Ishikawa (cell line): Measurements from ENCODE around the gene MOB3C.

Source experiments
- CREB1 ChIP-seq: IDR thresholded peaks from 2 replicates; pipeline ENCODE4 v1.6.1; 2012; ENCODE audit warnings: low read depth
- EP300 ChIP-seq: IDR thresholded peaks from 2 replicates; pipeline ENCODE4 v1.6.1; 2012; ENCODE audit warnings: borderline replicate concordance
- NFIC ChIP-seq: IDR thresholded peaks from 2 replicates; pipeline ENCODE4 v1.6.1; 2012
- RAD21 ChIP-seq: IDR thresholded peaks from 2 replicates; pipeline ENCODE4 v1.6.1; 2012; ENCODE audit warnings: low read depth
- TAF1 ChIP-seq: IDR thresholded peaks from 2 replicates; pipeline ENCODE4 v1.6.1; 2012; ENCODE audit warnings: low read depth, mild to moderate bottlenecking
- TEAD4 ChIP-seq: IDR thresholded peaks from 2 replicates; pipeline ENCODE4 v1.6.1; 2012
- YY1 ChIP-seq: IDR thresholded peaks from 2 replicates; pipeline ENCODE4 v1.6.1; 2012; ENCODE audit warnings: low read depth
- TF ChIP-seq, protein P1 (sequence below): IDR thresholded peaks from 2 replicates; pipeline ENCODE4 v1.6.1; 2012; ENCODE audit warnings: low read depth, mild to moderate bottlenecking

DNA sequence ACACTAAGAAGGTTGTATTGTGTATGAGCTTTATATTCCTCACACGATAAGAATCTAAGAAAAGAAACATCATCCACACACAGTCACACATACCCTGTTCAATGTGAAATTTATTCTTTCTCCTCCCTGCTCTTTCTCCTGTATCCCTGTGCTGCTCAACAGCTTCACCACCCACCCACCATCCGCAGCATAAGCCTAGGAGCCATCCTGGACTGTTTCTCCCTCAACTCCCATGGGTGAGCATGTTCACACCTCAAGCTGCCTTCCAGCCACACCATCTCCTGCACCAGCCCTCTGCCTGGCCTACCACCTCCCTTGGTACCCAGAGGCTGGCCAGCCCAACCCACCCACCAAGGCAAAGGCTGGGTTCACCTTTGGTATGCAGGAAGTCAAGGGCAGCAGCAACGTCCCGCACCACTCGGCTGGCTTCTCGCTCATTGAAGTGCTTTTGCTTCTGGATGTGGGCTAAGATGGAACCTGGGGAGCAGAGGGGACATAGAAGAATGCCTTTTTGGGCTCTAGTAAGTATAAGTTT, 44.9 kb downstream of the MOB3C start:
- TF ChIP-seq TEAD4 (no peak), TAF1 (no peak), YY1 (no peak), RAD21 (no peak), EP300 (no peak), NFIC (no peak), CREB1 (no peak)
- TF ChIP-seq, protein P1, sequence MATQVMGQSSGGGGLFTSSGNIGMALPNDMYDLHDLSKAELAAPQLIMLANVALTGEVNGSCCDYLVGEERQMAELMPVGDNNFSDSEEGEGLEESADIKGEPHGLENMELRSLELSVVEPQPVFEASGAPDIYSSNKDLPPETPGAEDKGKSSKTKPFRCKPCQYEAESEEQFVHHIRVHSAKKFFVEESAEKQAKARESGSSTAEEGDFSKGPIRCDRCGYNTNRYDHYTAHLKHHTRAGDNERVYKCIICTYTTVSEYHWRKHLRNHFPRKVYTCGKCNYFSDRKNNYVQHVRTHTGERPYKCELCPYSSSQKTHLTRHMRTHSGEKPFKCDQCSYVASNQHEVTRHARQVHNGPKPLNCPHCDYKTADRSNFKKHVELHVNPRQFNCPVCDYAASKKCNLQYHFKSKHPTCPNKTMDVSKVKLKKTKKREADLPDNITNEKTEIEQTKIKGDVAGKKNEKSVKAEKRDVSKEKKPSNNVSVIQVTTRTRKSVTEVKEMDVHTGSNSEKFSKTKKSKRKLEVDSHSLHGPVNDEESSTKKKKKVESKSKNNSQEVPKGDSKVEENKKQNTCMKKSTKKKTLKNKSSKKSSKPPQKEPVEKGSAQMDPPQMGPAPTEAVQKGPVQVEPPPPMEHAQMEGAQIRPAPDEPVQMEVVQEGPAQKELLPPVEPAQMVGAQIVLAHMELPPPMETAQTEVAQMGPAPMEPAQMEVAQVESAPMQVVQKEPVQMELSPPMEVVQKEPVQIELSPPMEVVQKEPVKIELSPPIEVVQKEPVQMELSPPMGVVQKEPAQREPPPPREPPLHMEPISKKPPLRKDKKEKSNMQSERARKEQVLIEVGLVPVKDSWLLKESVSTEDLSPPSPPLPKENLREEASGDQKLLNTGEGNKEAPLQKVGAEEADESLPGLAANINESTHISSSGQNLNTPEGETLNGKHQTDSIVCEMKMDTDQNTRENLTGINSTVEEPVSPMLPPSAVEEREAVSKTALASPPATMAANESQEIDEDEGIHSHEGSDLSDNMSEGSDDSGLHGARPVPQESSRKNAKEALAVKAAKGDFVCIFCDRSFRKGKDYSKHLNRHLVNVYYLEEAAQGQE, result no peak
